NCI-H2171 (cell line): Measurements from ENCODE around the gene CIC.
A peak's percentile ranks its signal among the peaks of the same experiment; 100 is the strongest.

Source experiments
- DNase-seq: peaks from one replicate; lab custom pipeline; 2025; lab: John Stamatoyannopoulos, UW

The CIC gene

GRCh38 chr19:42244347-42245220 lies 24.5 kb upstream of the CIC start:
- peak; percentile 90 for DNase-seq

- DNase-seq = no peak
Measured at GRCh38 chr19:42245231-42245630, 23.8 kb upstream of the CIC start.

GRCh38 chr19:42246143-42246921 lies 22.7 kb upstream of the CIC start:
- DNase-seq = no peak

- DNase-seq = no peak
Measured at GRCh38 chr19:42246922-42247639, 22.0 kb upstream of the CIC start.

GRCh38 chr19:42247640-42248199 lies 21.3 kb upstream of the CIC start:
- no peak for DNase-seq

GRCh38 chr19:42248270-42249148 lies 20.5 kb upstream of the CIC start:
- DNase-seq = no peak

- DNase-seq = no peak
Measured at GRCh38 chr19:42249149-42249750, 19.8 kb upstream of the CIC start.

GRCh38 chr19:42249769-42250168 lies 19.3 kb upstream of the CIC start:
- no peak for DNase-seq

GRCh38 chr19:42250183-42250665 lies 18.8 kb upstream of the CIC start:
- no peak for DNase-seq

- no peak for DNase-seq
Measured at GRCh38 chr19:42250666-42251531, 18.2 kb upstream of the CIC start.

GRCh38 chr19:42251572-42252358 lies 17.3 kb upstream of the CIC start:
- DNase-seq = no peak

- no peak for DNase-seq
Measured at GRCh38 chr19:42252365-42253244, 16.4 kb upstream of the CIC start.

- peak; percentile 50 for DNase-seq
Measured at GRCh38 chr19:42253245-42254088, 15.6 kb upstream of the CIC start.

- peak; percentile 76 for DNase-seq
Measured at GRCh38 chr19:42254089-42254849, 14.8 kb upstream of the CIC start.

GRCh38 chr19:42254850-42255765 lies 13.9 kb upstream of the CIC start, which contains the start of gene ERF:
ERF (minus strand) TSS chr19:42255128; CDS start chr19:42254999, 129 bp downstream.
- DNase-seq = peak; percentile 90
